Lung microvascular endothelial cell (primary cell): ENCODE data around the gene IFT52. TPM values are rescaled to one million over a fixed set of nuclear protein-coding genes. Genes with fewer than 3 reads are reported as not detected.
"Not testable (repeated sequence)": the region's sequence is repeated elsewhere in the genome, so short reads cannot be mapped to it uniquely, and the experiment has no call there.

Experiments
- DNase-seq, 2 donors: peaks; one replicate each; pipeline versions ENCODE4 v3.0.0 to v3.0.0-alpha.2; 2010; ENCODE audit warnings: low read depth in 2 of 2
- total RNA-seq: library from RNA; depleted of rRNA; stranded (reverse); fragments of >200 nt; gene quantifications from 2 replicates; pipeline ENCODE4 v1.2.1, GENCODE V29; 2014

The IFT52 gene
- total RNA-seq, 1 donor from 2014 or later = 26.8 TPM

- no peak for DNase-seq
Observed at GRCh38 chr20:43567477-43567876, 23.3 kb upstream of the IFT52 start.

GRCh38 chr20:43568706-43569105, 22.0 kb upstream of the IFT52 start:
- no peak for DNase-seq

- DNase-seq = no peak
Observed at GRCh38 chr20:43569282-43569681, 21.5 kb upstream of the IFT52 start.

- no peak for DNase-seq
Observed at GRCh38 chr20:43570496-43570895, 20.2 kb upstream of the IFT52 start.

GRCh38 chr20:43571310-43571709, 19.4 kb upstream of the IFT52 start:
- no peak for DNase-seq

GRCh38 chr20:43571771-43572170, 19.0 kb upstream of the IFT52 start:
- no peak for DNase-seq

- no peak for DNase-seq
Observed at GRCh38 chr20:43572891-43573290, 17.8 kb upstream of the IFT52 start.

- DNase-seq = no peak
Observed at GRCh38 chr20:43576108-43576507, 14.6 kb upstream of the IFT52 start.

- DNase-seq = no peak
Observed at GRCh38 chr20:43579861-43580793, 10.6 kb upstream of the IFT52 start.

GRCh38 chr20:43583133-43583864, 7.4 kb upstream of the IFT52 start:
- no peak for DNase-seq

GRCh38 chr20:43583982-43584432, 6.7 kb upstream of the IFT52 start:
- DNase-seq = peak; percentile 40 to 67

GRCh38 chr20:43584448-43585136, 6.1 kb upstream of the IFT52 start:
- no peak for DNase-seq

- no peak for DNase-seq
Observed at GRCh38 chr20:43586641-43587040, 4.1 kb upstream of the IFT52 start.

- not testable (repeated sequence) for DNase-seq
Observed at GRCh38 chr20:43588526-43588925, 2.2 kb upstream of the IFT52 start.

GRCh38 chr20:43590036-43590391, 723 bp upstream of the IFT52 start:
- DNase-seq = peak in 1 of 2 donors; percentile 3

- DNase-seq = not testable (repeated sequence)
Observed at GRCh38 chr20:43601960-43602359, 11.2 kb downstream of the IFT52 start.

GRCh38 chr20:43603124-43603523, 12.4 kb downstream of the IFT52 start:
- DNase-seq = no peak

GRCh38 chr20:43605715-43606114, 15.0 kb downstream of the IFT52 start:
- DNase-seq = no peak

GRCh38 chr20:43607278-43607677, 16.5 kb downstream of the IFT52 start:
- not testable (repeated sequence) for DNase-seq

GRCh38 chr20:43631598-43631997, 40.9 kb downstream of the IFT52 start:
- no peak for DNase-seq

- no peak for DNase-seq
Observed at GRCh38 chr20:43636429-43636828, 45.7 kb downstream of the IFT52 start.

- DNase-seq = no peak
Observed at GRCh38 chr20:43642548-43642947, 51.8 kb downstream of the IFT52 start.
